Esophagus (tissue), 2 donors: Measurements from ENCODE around the gene TMA7. TPM values are rescaled to one million over a fixed set of nuclear protein-coding genes. Genes with fewer than 3 reads are reported as not detected.
"Not testable (repeated sequence)": the region's sequence is repeated elsewhere in the genome, so short reads cannot be mapped to it uniquely, and the experiment has no call there.

ENCODE experiments used
- H3K27ac ChIP-seq, 2 donors: one replicate each; pipeline ENCODE4 v1.5.1; 2013; ENCODE audit warnings: low read depth in 2 of 2, mild to moderate bottlenecking in 2 of 2, inconsistent platforms in 1 of 2, low read length in 1 of 2, moderate library complexity in 1 of 2
- H3K27me3 ChIP-seq, 2 donors: one replicate each; pipeline ENCODE4 v1.6.1; 2013; ENCODE audit warnings: low read length in 2 of 2, control low read depth in 1 of 2, mild to moderate bottlenecking in 1 of 2; ENCODE audit not compliant: insufficient read depth in 2 of 2, control insufficient read depth in 1 of 2
- H3K36me3 ChIP-seq, 2 donors: one replicate each; pipeline ENCODE4 v1.6.1; 2013; ENCODE audit warnings: low read length in 1 of 2; ENCODE audit not compliant: control insufficient read depth in 2 of 2, insufficient read depth in 2 of 2
- H3K4me1 ChIP-seq, 2 donors: one replicate each; pipeline ENCODE4 v1.6.1; 2013; ENCODE audit warnings: low read length in 1 of 2; ENCODE audit not compliant: control insufficient read depth in 2 of 2, insufficient read depth in 2 of 2
- H3K4me3 ChIP-seq, 2 donors: one replicate each; pipeline ENCODE4 v1.5.1; 2013; ENCODE audit warnings: low read length in 2 of 2, mild to moderate bottlenecking in 2 of 2, low read depth in 1 of 2, moderate library complexity in 1 of 2
- H3K9me3 ChIP-seq, 2 donors: one replicate each; pipeline ENCODE4 v1.6.1; 2013; ENCODE audit warnings: mild to moderate bottlenecking in 2 of 2, low read depth in 1 of 2, low read length in 1 of 2, moderate library complexity in 1 of 2; ENCODE audit not compliant: control insufficient read depth in 2 of 2, insufficient read depth in 1 of 2
- WGBS, 2 donors: extraction: QIAGEN DNeasy Blood & Tissue Kit; methylation state at CpG; one replicate each; pipeline ENCODE4 v1.1.7; 2013; 5-methylcytosine and 5-hydroxymethylcytosine counted together
- polyA plus RNA-seq, 2 donors: library from polyadenylated mRNA; stranded (reverse); fragments of 200-250 nt; gene quantifications; one replicate each; pipeline ENCODE4 v1.2.3, GENCODE V29; 2013
- donor health status: healthy with polysubstance abuse.
- donor health status: Bipolar disorder and iron deficiency.

TMA7 gene
- polyA plus RNA-seq, 2 donors, result 364 to 613 TPM

- H3K9me3 ChIP-seq, result no peaks in the 10 kb centered on the region
- peaks cover 0 to 2% of the 10 kb centered on the region in 2 donors for H3K4me1 ChIP-seq
- WGBS, 2 donors, result 70 to 78% methylated on average over 19 of the region's 19 CpGs
- H3K27ac ChIP-seq, result peak overlapping the region; percentile 20 to 52
- H3K27me3 ChIP-seq, result no peaks in the 10 kb centered on the region
- peak overlapping the region in 1 of 2 donors; percentile 4 for H3K4me3 ChIP-seq
- peaks cover 0 to 13% of the 10 kb centered on the region in 2 donors for H3K36me3 ChIP-seq
Observed at GRCh38 chr3:48478626-48479555, 38.8 kb downstream of the TMA7 start.

- WGBS, 2 donors, result 96 to 97% methylated on average over 11 of the region's 11 CpGs
- not testable (repeated sequence) for H3K27me3 ChIP-seq, H3K4me3 ChIP-seq, H3K9me3 ChIP-seq, H3K36me3 ChIP-seq, H3K4me1 ChIP-seq, H3K27ac ChIP-seq
Observed at GRCh38 chr3:48480891-48481290, 40.8 kb downstream of the TMA7 start.

- not testable (repeated sequence) for H3K9me3 ChIP-seq, H3K27ac ChIP-seq, H3K4me3 ChIP-seq, H3K36me3 ChIP-seq, H3K27me3 ChIP-seq, H3K4me1 ChIP-seq
- 91 to 95% methylated on average over 6 of the region's 6 CpGs for WGBS, 2 donors
Observed at GRCh38 chr3:48482822-48483221, 42.8 kb downstream of the TMA7 start.

- WGBS, 2 donors, result 91 to 95% methylated on average over 5 of the region's 5 CpGs
- Histone ChIP-seq H3K36me3 (peaks cover 0 to 3% of the 10 kb centered on the region in 2 donors), H3K4me1 (no peaks in the 10 kb centered on the region), H3K9me3 (no peaks in the 10 kb centered on the region), H3K4me3 (no peak overlapping the region), H3K27ac (no peak overlapping the region), H3K27me3 (no peaks in the 10 kb centered on the region)
Observed at GRCh38 chr3:48486952-48487351, 46.9 kb downstream of the TMA7 start.

GRCh38 chr3:48492461-48493202 lies 52.6 kb downstream of the TMA7 start:
- no peaks in the 10 kb centered on the region for H3K9me3 ChIP-seq
- no peaks in the 10 kb centered on the region for H3K27me3 ChIP-seq
- H3K36me3 ChIP-seq, result peaks cover 0 to 6% of the 10 kb centered on the region in 2 donors
- 42 to 54% methylated on average over 7 of the region's 7 CpGs for WGBS, 2 donors
- H3K27ac ChIP-seq, result peak overlapping the region; percentile 76 to 83
- H3K4me3 ChIP-seq, result no peak overlapping the region
- peaks cover 0 to 4% of the 10 kb centered on the region in 2 donors for H3K4me1 ChIP-seq

GRCh38 chr3:48493203-48493501 lies 53.1 kb downstream of the TMA7 start:
- Histone ChIP-seq H3K4me3 (no peak overlapping the region), H3K9me3 (no peaks in the 10 kb centered on the region), H3K27ac (peak overlapping the region; percentile 76 to 83), H3K36me3 (peaks cover 2 to 7% of the 10 kb centered on the region in 2 donors), H3K27me3 (no peaks in the 10 kb centered on the region), H3K4me1 (peaks cover 0 to 4% of the 10 kb centered on the region in 2 donors)
- 54 to 66% methylated on average over 3 of the region's 3 CpGs for WGBS, 2 donors

Other genes with a start within 250 kb of the TMA7 start
- gene CAMP, start 216.8 kb upstream of the TMA7 start, polyA plus RNA-seq, result under 1 TPM; 0.19 to 0.43 TPM
- 1 to 10 TPM; 5.4 to 9.5 TPM for gene ZNF589, start 199.2 kb upstream of the TMA7 start, polyA plus RNA-seq
- 10 to 100 TPM; 11.4 to 16.7 TPM for gene NME6, start 138.9 kb upstream of the TMA7 start, polyA plus RNA-seq
- gene SPINK8, start 106.6 kb upstream of the TMA7 start, polyA plus RNA-seq, result 1 to 10 TPM; 1.2 to 2.6 TPM
- under 1 TPM in 1 of 2 donors, not detected in 1; 0.08 TPM for gene FBXW12, start 68.0 kb upstream of the TMA7 start, polyA plus RNA-seq
- 100 to 1,000 TPM in 1 of 2 donors, 10 to 100 TPM in 1; 73.4 to 298 TPM for gene PLXNB1, start 10.2 kb upstream of the TMA7 start, polyA plus RNA-seq
- 10 to 100 TPM in 1 of 2 donors, 1 to 10 TPM in 1; 7.0 to 15.5 TPM for gene CCDC51, start 138 bp upstream of the TMA7 start, polyA plus RNA-seq
- gene ATRIP, start 6.5 kb downstream of the TMA7 start, polyA plus RNA-seq, result 1 to 10 TPM; 4.9 to 5.7 TPM
- gene SHISA5, start 63.9 kb downstream of the TMA7 start, polyA plus RNA-seq, result 10 to 100 TPM; 54.0 to 94.9 TPM
- 1 to 10 TPM; 3.8 to 9.2 TPM for gene PFKFB4, start 116.5 kb downstream of the TMA7 start, polyA plus RNA-seq
- 1 to 10 TPM; 2.3 to 7.2 TPM for gene UCN2, start 123.5 kb downstream of the TMA7 start, polyA plus RNA-seq
- gene COL7A1, start 155.1 kb downstream of the TMA7 start, polyA plus RNA-seq, result 100 to 1,000 TPM in 1 of 2 donors, 10 to 100 TPM in 1; 60.7 to 265 TPM
- gene UQCRC1, start 169.4 kb downstream of the TMA7 start, polyA plus RNA-seq, result 100 to 1,000 TPM; 192 to 264 TPM
- gene TMEM89, start 181.5 kb downstream of the TMA7 start, polyA plus RNA-seq, result not detected
- 10 to 100 TPM in 1 of 2 donors, 1 to 10 TPM in 1; 6.4 to 20.8 TPM for gene SLC26A6, start 195.2 kb downstream of the TMA7 start, polyA plus RNA-seq
- gene CELSR3, start 222.6 kb downstream of the TMA7 start, polyA plus RNA-seq, result under 1 TPM; 0.36 to 0.77 TPM
- gene NCKIPSD, start 245.7 kb downstream of the TMA7 start, polyA plus RNA-seq, result 1 to 10 TPM; 7.6 to 8.2 TPM